Sigmoid colon (tissue), 3 donors: ENCODE measurements around the gene HNF1B.

Source experiments
- POLR2A ChIP-seq, 2 donors: fragments of 450-650 bp; IDR thresholded peaks; one replicate each; pipeline ENCODE4 v1.6.1; 2016; ENCODE audit warnings: antibody characterized with exemption in 2 of 2, mild to moderate bottlenecking in 2 of 2, moderate library complexity in 2 of 2
- TF ChIP-seq, protein P1 (sequence below), 4 experiments: fragments of 450-650 bp in 3 of 4; fragments of 200-600 bp in 1 of 4; IDR thresholded peaks; one replicate each; pipeline ENCODE4 v1.5.1; 2016 to 2019; ENCODE audit warnings: antibody characterized with exemption in 4 of 4, mild to moderate bottlenecking in 3 of 4, moderate library complexity in 2 of 4

GRCh38 chr17:37720989-37721388 is 23.9 kb downstream of the HNF1B start:
- TF ChIP-seq POLR2A (IDR thresholded peaks at IDR 0.05), result no peak
- TF ChIP-seq, protein P1, sequence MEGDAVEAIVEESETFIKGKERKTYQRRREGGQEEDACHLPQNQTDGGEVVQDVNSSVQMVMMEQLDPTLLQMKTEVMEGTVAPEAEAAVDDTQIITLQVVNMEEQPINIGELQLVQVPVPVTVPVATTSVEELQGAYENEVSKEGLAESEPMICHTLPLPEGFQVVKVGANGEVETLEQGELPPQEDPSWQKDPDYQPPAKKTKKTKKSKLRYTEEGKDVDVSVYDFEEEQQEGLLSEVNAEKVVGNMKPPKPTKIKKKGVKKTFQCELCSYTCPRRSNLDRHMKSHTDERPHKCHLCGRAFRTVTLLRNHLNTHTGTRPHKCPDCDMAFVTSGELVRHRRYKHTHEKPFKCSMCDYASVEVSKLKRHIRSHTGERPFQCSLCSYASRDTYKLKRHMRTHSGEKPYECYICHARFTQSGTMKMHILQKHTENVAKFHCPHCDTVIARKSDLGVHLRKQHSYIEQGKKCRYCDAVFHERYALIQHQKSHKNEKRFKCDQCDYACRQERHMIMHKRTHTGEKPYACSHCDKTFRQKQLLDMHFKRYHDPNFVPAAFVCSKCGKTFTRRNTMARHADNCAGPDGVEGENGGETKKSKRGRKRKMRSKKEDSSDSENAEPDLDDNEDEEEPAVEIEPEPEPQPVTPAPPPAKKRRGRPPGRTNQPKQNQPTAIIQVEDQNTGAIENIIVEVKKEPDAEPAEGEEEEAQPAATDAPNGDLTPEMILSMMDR (IDR thresholded peaks at IDR 0.05), result no peak
